CD8-positive, alpha-beta memory T cell (primary cell): ENCODE results near the gene PCNX1. TPM values are rescaled to one million over a fixed set of nuclear protein-coding genes. Genes with fewer than 3 reads are reported as not detected.
A peak's percentile ranks its signal among the peaks of the same experiment; 100 is the strongest.

Experiments
- CTCF ChIA-PET: fragments of 350-600 bp; sonication (Branson Sonifier 250); formaldehyde crosslinking; loops from one replicate; lab custom pipeline; 2021; ENCODE audit warnings: antibody characterized with exemption; lab: Charles Lee
- POLR2A ChIA-PET: fragments of 350-600 bp; sonication (Branson Sonifier 250); formaldehyde crosslinking; loops from one replicate; lab custom pipeline; 2021; ENCODE audit warnings: antibody characterized with exemption; lab: Charles Lee
- DNase-seq, 5 donors: peaks; one replicate each; pipeline versions ENCODE4 v3.0.0 to v3.0.0-alpha.2; 2020 to 2022; ENCODE audit warnings: mixed read lengths in 1 of 5
- H3K27ac ChIP-seq: one replicate; pipeline ENCODE4 v1.7.0; 2013; ENCODE audit warnings: low read depth, mild to moderate bottlenecking, low read length, moderate library complexity
- H3K27me3 ChIP-seq: 2 replicates; pipeline ENCODE4 v1.7.0; 2013; ENCODE audit warnings: low read length, mild to moderate bottlenecking; ENCODE audit not compliant: insufficient read depth, poor library complexity, severe bottlenecking
- H3K36me3 ChIP-seq: 2 replicates; pipeline ENCODE4 v1.7.0; 2013; ENCODE audit warnings: mild to moderate bottlenecking, low read length, moderate library complexity; ENCODE audit not compliant: insufficient read depth
- H3K4me1 ChIP-seq: 2 replicates; pipeline ENCODE4 v1.7.0; 2013; ENCODE audit warnings: mild to moderate bottlenecking, low read length, moderate library complexity; ENCODE audit not compliant: insufficient read depth
- H3K4me3 ChIP-seq: 2 replicates; pipeline ENCODE4 v1.7.0; 2013; ENCODE audit warnings: mild to moderate bottlenecking, low read length
- H3K9me3 ChIP-seq: 2 replicates; pipeline ENCODE4 v1.7.0; 2013; ENCODE audit warnings: mild to moderate bottlenecking, low read length
- H3K27ac Mint-ChIP-seq, 8 donors: one replicate each; pipeline ENCODE4 v1.8.0; 2020 to 2021; ENCODE audit warnings: mixed read lengths in 8 of 8, mild to moderate bottlenecking in 6 of 8, inconsistent platforms in 3 of 8, moderate library complexity in 3 of 8
- H3K27me3 Mint-ChIP-seq, 2 donors: one replicate each; pipeline ENCODE4 v1.8.0; 2020 to 2021; ENCODE audit warnings: mixed read lengths in 2 of 2, mild to moderate bottlenecking in 1 of 2, moderate library complexity in 1 of 2
- H3K36me3 Mint-ChIP-seq, 3 donors: one replicate each; pipeline ENCODE4 v1.8.0; 2020 to 2021; ENCODE audit warnings: mixed read lengths in 3 of 3, inconsistent platforms in 1 of 3, mild to moderate bottlenecking in 1 of 3
- H3K4me1 Mint-ChIP-seq, 3 donors: one replicate each; pipeline ENCODE4 v1.8.0; 2020 to 2021; ENCODE audit warnings: mixed read lengths in 3 of 3, inconsistent platforms in 1 of 3, mild to moderate bottlenecking in 1 of 3
- H3K4me3 Mint-ChIP-seq, 7 donors: one replicate each; pipeline ENCODE4 v1.8.0; 2020 to 2021; ENCODE audit warnings: mixed read lengths in 7 of 7, mild to moderate bottlenecking in 6 of 7, moderate library complexity in 4 of 7, inconsistent platforms in 2 of 7
- H3K9me3 Mint-ChIP-seq, 5 donors: one replicate each; pipeline ENCODE4 v1.8.0; 2020 to 2022; ENCODE audit warnings: mixed read lengths in 5 of 5, mild to moderate bottlenecking in 3 of 5, moderate library complexity in 2 of 5, inconsistent platforms in 1 of 5
- polyA plus RNA-seq: library from polyadenylated mRNA; unstranded; fragments of 300-500 nt; fragmentation: Illumina TruSeq; gene quantifications from one replicate; pipeline ENCODE4 v1.2.3, GENCODE V29; 2021
- total RNA-seq, 2 experiments: library from RNA; stranded (reverse); gene quantifications; one replicate each; pipeline ENCODE4 v1.2.3, GENCODE V29; 2021

The PCNX1 gene
- total and polyA plus RNA-seq, 3 experiments from 2014 or later = 13.4 to 46.2 (median 37.4) TPM

DNA sequence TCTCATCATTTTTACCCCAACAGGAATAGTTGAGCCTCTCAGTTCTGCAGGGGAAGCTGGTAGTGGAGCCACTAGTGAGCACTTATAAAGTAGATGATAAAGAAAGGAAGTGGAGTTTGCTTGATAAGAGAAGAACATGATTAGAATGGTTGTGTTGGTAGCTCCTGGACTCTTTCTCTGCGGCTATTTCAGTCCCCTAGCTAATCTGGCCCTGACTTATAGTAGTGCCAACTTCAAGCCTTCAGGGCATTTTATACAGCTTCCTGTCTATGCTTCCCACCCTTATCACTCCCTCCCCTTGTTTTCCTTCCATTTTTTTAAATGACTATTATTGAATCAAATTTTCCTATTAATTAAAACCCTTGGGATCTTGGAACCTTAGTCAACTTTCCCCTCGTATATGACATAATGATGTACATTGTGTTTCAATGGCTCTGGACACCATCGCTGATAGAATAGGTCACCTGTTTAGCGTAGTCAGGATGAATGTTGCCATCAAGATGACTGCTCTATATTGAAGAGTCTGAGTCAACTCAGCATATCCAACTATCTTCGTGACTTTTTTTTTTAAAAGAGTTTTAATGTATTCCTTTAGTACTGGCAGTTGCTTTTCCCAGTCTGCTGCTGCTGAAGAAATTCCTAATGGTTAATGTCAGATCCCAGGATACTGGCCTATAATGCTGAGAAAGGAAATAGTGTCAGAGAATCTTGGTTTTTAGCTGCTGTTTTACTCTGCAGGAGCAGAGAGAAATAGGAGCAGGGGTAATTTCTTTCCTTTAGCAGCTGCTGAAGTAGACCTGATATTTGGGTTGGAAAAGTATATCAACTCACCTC, 16.2 kb upstream of the PCNX1 start:
- Mint-ChIP-seq H3K27me3 (peaks cover 0 to 4% of the 10 kb centered on the region in 2 donors), H3K4me1 (peaks cover 58 to 91% (median 86%) of the 10 kb centered on the region in 3 donors), H3K9me3 (no peaks in the 10 kb centered on the region), H3K4me3 (no peak overlapping the region), H3K36me3 (no peaks in the 10 kb centered on the region), H3K27ac (peak overlapping the region in 1 of 8 donors; percentile 32)
- Histone ChIP-seq H3K27me3 (no peaks in the 10 kb centered on the region), H3K4me3 (no peak overlapping the region), H3K27ac (no peak overlapping the region), H3K4me1 (peaks cover 64% of the 10 kb centered on the region), H3K36me3 (no peaks in the 10 kb centered on the region), H3K9me3 (no peaks in the 10 kb centered on the region)
- ChIA-PET POLR2A (no interaction called here), CTCF (interaction anchor here (1.2 to 1.5 kb wide), 3 partner anchors 15 to 73 kb away, joined by 3 to 4 read pairs (median 3); partner anchors contain the start of gene PCNX1)
- no peak for DNase-seq

DNA sequence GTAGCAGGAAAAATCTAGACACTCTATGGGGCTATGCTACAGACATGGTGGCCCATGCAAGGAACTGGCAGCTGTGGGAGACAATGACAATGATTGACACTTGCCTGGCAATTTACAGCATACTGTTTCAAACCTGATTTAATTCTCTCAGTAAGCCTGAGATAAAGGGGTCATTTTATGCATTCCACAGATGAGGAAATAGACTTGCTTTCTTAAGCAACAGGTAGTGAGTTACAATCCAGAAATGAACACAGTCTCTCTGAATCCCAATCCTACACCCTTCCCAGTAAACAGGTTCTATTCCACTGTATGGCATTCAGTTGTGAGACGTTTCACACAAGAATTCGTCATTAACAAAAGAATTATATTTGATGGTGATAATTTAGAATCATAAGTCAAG, 15.5 kb upstream of the PCNX1 start:
- peaks cover 57% of the 10 kb centered on the region for H3K4me1 ChIP-seq
- CTCF ChIA-PET = interaction anchor here (1.5 kb wide), 2 partner anchors 14 to 15 kb away, joined by 3 to 4 read pairs; partner anchors contain the start of gene PCNX1
- Mint-ChIP-seq H3K9me3 (peaks cover 0 to 4% (median 0%) of the 10 kb centered on the region in 5 donors), H3K36me3 (peaks cover 0 to 3% (median 0%) of the 10 kb centered on the region in 3 donors), H3K4me3 (no peak overlapping the region), H3K27ac (peak overlapping the region in 1 of 8 donors; percentile 32), H3K27me3 (peaks cover 3 to 4% of the 10 kb centered on the region in 2 donors), H3K4me1 (peaks cover 51 to 84% (median 82%) of the 10 kb centered on the region in 3 donors)
- H3K4me3 ChIP-seq = no peak overlapping the region
- H3K9me3 ChIP-seq = no peaks in the 10 kb centered on the region
- H3K36me3 ChIP-seq = no peaks in the 10 kb centered on the region
- DNase-seq = no peak
- POLR2A ChIA-PET = no interaction called here
- H3K27me3 ChIP-seq = no peaks in the 10 kb centered on the region
- no peak overlapping the region for H3K27ac ChIP-seq

GRCh38 chr14:70893062-70893845, 14.0 kb upstream of the PCNX1 start:
- Histone ChIP-seq H3K36me3 (no peaks in the 10 kb centered on the region), H3K4me3 (no peak overlapping the region), H3K9me3 (no peaks in the 10 kb centered on the region), H3K27me3 (no peaks in the 10 kb centered on the region), H3K27ac (no peak overlapping the region), H3K4me1 (peaks cover 43% of the 10 kb centered on the region)
- Mint-ChIP-seq H3K9me3 (peaks cover 0 to 4% (median 0%) of the 10 kb centered on the region in 5 donors), H3K36me3 (peaks cover 0 to 3% (median 0%) of the 10 kb centered on the region in 3 donors), H3K27ac (peak overlapping the region in 7 of 8 donors; percentile 12 to 90 (median 59)), H3K4me3 (peak overlapping the region in 5 of 7 donors; percentile 12 to 62 (median 57)), H3K4me1 (peaks cover 36 to 69% (median 66%) of the 10 kb centered on the region in 3 donors), H3K27me3 (peaks cover 3 to 4% of the 10 kb centered on the region in 2 donors)
- ChIA-PET CTCF (interaction anchor here (0.9 to 4.7 kb wide), 4 partner anchors 8 to 75 kb away, joined by 3 to 28 read pairs (median 4); partner anchors contain the start of gene PCNX1), POLR2A (interaction anchor here (1.1 kb wide), 1 partner anchor 13 kb away, joined by 3 read pairs; no protein-coding TSS in a partner anchor)
- DNase-seq = no peak

DNA sequence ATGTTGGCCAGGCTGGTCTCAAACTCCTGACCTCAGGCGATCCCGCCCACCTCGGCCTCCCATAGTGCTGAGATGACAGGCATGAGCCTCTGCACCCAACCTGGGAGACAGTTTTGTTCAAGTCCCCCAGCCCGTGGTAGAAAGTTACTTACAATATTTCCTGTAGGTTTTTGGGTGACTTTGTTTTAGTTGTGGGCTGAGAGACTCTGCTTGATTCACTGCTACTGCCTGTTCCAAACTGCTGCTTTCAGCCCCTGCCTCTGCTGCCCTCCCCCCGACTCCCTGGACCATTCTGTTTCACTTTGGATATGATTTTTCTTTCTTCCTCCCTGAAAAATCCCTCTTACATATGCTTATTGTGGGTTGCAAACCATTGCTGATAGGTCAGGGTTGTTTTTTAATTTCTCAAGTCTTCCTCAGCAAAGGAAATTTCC, 13.4 kb upstream of the PCNX1 start:
- peak overlapping the region in 4 of 8 donors; percentile 12 to 90 (median 69) for H3K27ac Mint-ChIP-seq
- H3K4me1 ChIP-seq = peaks cover 36% of the 10 kb centered on the region
- DNase-seq = no peak
- H3K4me3 ChIP-seq = no peak overlapping the region
- peaks cover 0 to 3% (median 2%) of the 10 kb centered on the region in 3 donors for H3K36me3 Mint-ChIP-seq
- POLR2A ChIA-PET = interaction anchor here (1.1 kb wide), 1 partner anchor 13 kb away, joined by 3 read pairs; no protein-coding TSS in a partner anchor
- CTCF ChIA-PET = interaction anchor here (0.9 to 4.7 kb wide), 3 partner anchors 13 to 75 kb away, joined by 3 to 28 read pairs (median 4); partner anchors contain the start of gene PCNX1
- peaks cover 31 to 67% (median 65%) of the 10 kb centered on the region in 3 donors for H3K4me1 Mint-ChIP-seq
- H3K4me3 Mint-ChIP-seq = peak overlapping the region in 5 of 7 donors; percentile 12 to 62 (median 57)
- H3K27ac ChIP-seq = no peak overlapping the region
- no peaks in the 10 kb centered on the region for H3K9me3 ChIP-seq
- peaks cover 3 to 4% of the 10 kb centered on the region in 2 donors for H3K27me3 Mint-ChIP-seq
- peaks cover 0 to 4% (median 0%) of the 10 kb centered on the region in 5 donors for H3K9me3 Mint-ChIP-seq
- no peaks in the 10 kb centered on the region for H3K36me3 ChIP-seq
- no peaks in the 10 kb centered on the region for H3K27me3 ChIP-seq

GRCh38 chr14:70894868-70895267, 12.4 kb upstream of the PCNX1 start:
- peaks cover 3 to 4% of the 10 kb centered on the region in 2 donors for H3K27me3 Mint-ChIP-seq
- Histone ChIP-seq H3K27me3 (no peaks in the 10 kb centered on the region), H3K9me3 (no peaks in the 10 kb centered on the region), H3K4me3 (no peak overlapping the region), H3K4me1 (peaks cover 30% of the 10 kb centered on the region), H3K27ac (no peak overlapping the region), H3K36me3 (no peaks in the 10 kb centered on the region)
- H3K4me1 Mint-ChIP-seq = peaks cover 27 to 63% (median 59%) of the 10 kb centered on the region in 3 donors
- ChIA-PET POLR2A (no interaction called here), CTCF (interaction anchor here (4.7 kb wide), 1 partner anchor 12 kb away, joined by 28 read pairs; the partner anchor contains the start of gene PCNX1)
- peaks cover 0 to 4% (median 0%) of the 10 kb centered on the region in 5 donors for H3K9me3 Mint-ChIP-seq
- DNase-seq = no peak
- H3K36me3 Mint-ChIP-seq = peaks cover 0 to 3% (median 3%) of the 10 kb centered on the region in 3 donors
- H3K27ac Mint-ChIP-seq = peak overlapping the region in 5 of 8 donors; percentile 14 to 68 (median 27)
- H3K4me3 Mint-ChIP-seq = peak overlapping the region in 2 of 7 donors; percentile 22 to 57

- Mint-ChIP-seq H3K27ac (no peak overlapping the region), H3K4me3 (no peak overlapping the region), H3K9me3 (peaks cover 0 to 4% (median 0%) of the 10 kb centered on the region in 5 donors), H3K27me3 (peaks cover 3 to 4% of the 10 kb centered on the region in 2 donors), H3K36me3 (peaks cover 0 to 3% (median 3%) of the 10 kb centered on the region in 3 donors), H3K4me1 (peaks cover 27 to 54% (median 49%) of the 10 kb centered on the region in 3 donors)
- no peak overlapping the region for H3K4me3 ChIP-seq
- H3K27me3 ChIP-seq = no peaks in the 10 kb centered on the region
- no peak for DNase-seq
- no peak overlapping the region for H3K27ac ChIP-seq
- CTCF ChIA-PET = interaction anchor here (1.3 to 4.7 kb wide), 2 partner anchors 10 to 79 kb away, joined by 5 to 28 read pairs; partner anchors contain the start of gene PCNX1
- POLR2A ChIA-PET = interaction anchor here (0.7 to 1.0 kb wide), 2 partner anchors 11 to 59 kb away, joined by 3 read pairs; partner anchors contain the start of gene PCNX1
- no peaks in the 10 kb centered on the region for H3K36me3 ChIP-seq
- H3K9me3 ChIP-seq = no peaks in the 10 kb centered on the region
- H3K4me1 ChIP-seq = peaks cover 30% of the 10 kb centered on the region
Measured at GRCh38 chr14:70896317-70896716, 10.9 kb upstream of the PCNX1 start.

DNA sequence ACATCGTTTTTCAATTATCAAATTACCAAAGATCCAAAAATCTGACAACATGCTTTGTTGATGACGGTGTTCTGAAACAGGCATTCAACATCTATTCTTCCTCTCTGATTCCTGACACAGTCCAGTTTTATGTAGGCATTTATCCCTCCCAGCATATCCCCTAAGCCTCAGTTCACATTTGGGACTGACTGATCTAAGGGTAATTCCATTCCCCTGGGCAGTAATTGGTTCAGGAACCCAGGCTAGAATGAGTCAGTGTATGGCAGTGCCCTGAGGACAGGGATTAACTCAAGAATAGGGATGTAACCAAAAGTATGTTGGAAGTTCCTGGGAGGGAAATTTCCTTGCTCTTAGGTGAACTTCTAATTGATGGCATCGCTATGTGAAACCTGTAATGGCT, 10.3 kb upstream of the PCNX1 start:
- DNase-seq = no peak
- Histone ChIP-seq H3K36me3 (no peaks in the 10 kb centered on the region), H3K9me3 (no peaks in the 10 kb centered on the region), H3K27ac (no peak overlapping the region), H3K4me3 (no peak overlapping the region), H3K27me3 (no peaks in the 10 kb centered on the region), H3K4me1 (peaks cover 30% of the 10 kb centered on the region)
- Mint-ChIP-seq H3K9me3 (peaks cover 0 to 4% (median 0%) of the 10 kb centered on the region in 5 donors), H3K27ac (no peak overlapping the region), H3K4me1 (peaks cover 25 to 57% (median 44%) of the 10 kb centered on the region in 3 donors), H3K36me3 (peaks cover 0 to 3% (median 3%) of the 10 kb centered on the region in 3 donors), H3K4me3 (peak overlapping the region in 1 of 7 donors; percentile 1), H3K27me3 (peaks cover 3 to 4% of the 10 kb centered on the region in 2 donors)
- ChIA-PET CTCF (interaction anchor here (1.3 to 4.7 kb wide), 2 partner anchors 10 to 79 kb away, joined by 5 to 28 read pairs; partner anchors contain the start of gene PCNX1), POLR2A (interaction anchor here (1.0 kb wide), 1 partner anchor 10 kb away, joined by 3 read pairs; the partner anchor contains the start of gene PCNX1)
